ENCODE measurements around the gene TMEM121B.

DNA sequence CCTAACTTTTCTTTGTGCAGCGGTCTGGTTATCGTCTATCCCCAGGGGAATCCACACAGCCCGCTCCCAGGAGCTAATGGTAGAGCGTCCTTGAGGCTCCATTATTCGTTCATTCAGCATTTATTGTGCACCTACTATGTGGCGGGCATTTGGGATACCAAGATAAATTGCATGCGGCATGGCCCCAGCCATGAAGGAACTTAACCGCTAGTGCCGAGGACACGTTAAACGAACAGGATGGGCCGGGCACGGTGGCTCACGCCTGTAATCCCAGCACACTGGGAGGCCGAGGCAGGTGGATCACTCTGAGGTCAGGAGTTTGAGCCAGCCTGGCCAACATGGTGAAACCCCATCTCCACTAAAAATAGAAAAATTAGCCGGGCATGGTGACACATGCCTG lies 11.2 kb downstream of the TMEM121B start:
- no peak for TF ChIP-seq CTCF (IDR thresholded peaks at IDR 0.05 in 4 of 5, conservative IDR thresholded peaks at IDR 0.05 in 1 of 5)
- no peak for TF ChIP-seq POLR2A (IDR thresholded peaks at IDR 0.05)
